OCI-LY3 (cell line): ENCODE measurements around the gene CTNNA1.

Experiments used
- H2AFZ ChIP-seq: fragments of 200-600, 300-600 bp; shearing (Covaris generic); 2 replicates; pipeline ENCODE4 v1.6.0; 2014; ENCODE audit warnings: antibody characterized with exemption, low read depth, low read length
- H3K27ac ChIP-seq: fragments of 200-600, 300-600 bp; sonication (generic); 2 replicates; pipeline ENCODE4 v1.5.1; 2014; ENCODE audit warnings: mild to moderate bottlenecking, low read length, moderate library complexity, mixed read lengths
- H3K27me3 ChIP-seq: fragments of 200-600, 300-600 bp; sonication (generic); 2 replicates; pipeline ENCODE4 v1.6.1; 2014; ENCODE audit warnings: low read depth, low read length, mixed read lengths
- H3K36me3 ChIP-seq: fragments of 200-600, 300-600 bp; sonication (generic); replicated peaks from 2 replicates; pipeline ENCODE3; 2014; ENCODE audit warnings: low read depth, low read length, mixed read lengths
- H3K4me1 ChIP-seq: fragments of 300-600, 200-600 bp; sonication (generic); 2 replicates; pipeline ENCODE4 v1.6.1; 2014; ENCODE audit warnings: low read length, mixed read lengths
- H3K4me2 ChIP-seq: fragments of 200-600, 300-600 bp; sonication (generic); 2 replicates; pipeline ENCODE4 v1.6.1; 2014; ENCODE audit warnings: low read length, mixed read lengths
- H3K4me3 ChIP-seq: fragments of 300-600, 200-600 bp; sonication (generic); 2 replicates; pipeline ENCODE4 v1.5.1; 2014; ENCODE audit warnings: antibody characterized with exemption, mild to moderate bottlenecking, low read length, moderate library complexity
- H3K79me2 ChIP-seq: fragments of 300-600, 200-600 bp; shearing (Covaris generic); 2 replicates; pipeline ENCODE4 v1.6.1; 2014; ENCODE audit warnings: mild to moderate bottlenecking, low read length, mixed read lengths
- H3K9ac ChIP-seq: fragments of 300-600, 200-600 bp; shearing (Covaris generic); 2 replicates; pipeline ENCODE4 v1.6.0; 2014; ENCODE audit warnings: mild to moderate bottlenecking, low read length, moderate library complexity
- H3K9me3 ChIP-seq: fragments of 200-600, 300-600 bp; shearing (Covaris generic); 2 replicates; pipeline ENCODE4 v1.6.1; 2014; ENCODE audit warnings: low read length, mixed read lengths; ENCODE audit not compliant: insufficient read depth
- H4K20me1 ChIP-seq: fragments of 200-600, 300-600 bp; sonication (generic); 2 replicates; pipeline ENCODE4 v1.6.1; 2016; ENCODE audit warnings: low read length, mixed read lengths; ENCODE audit not compliant: insufficient read depth
- CTCF ChIP-seq: fragments of 200-600, 300-600 bp; sonication (generic); IDR thresholded peaks from 2 replicates; pipeline ENCODE4 v1.5.1; 2014; ENCODE audit warnings: antibody characterized with exemption, low read length, low read depth
- EZH2phosphoT487 ChIP-seq: fragments of 200-600 bp; shearing (Covaris generic); IDR thresholded peaks from 2 replicates; pipeline ENCODE4 v1.6.1; 2018; ENCODE audit warnings: antibody characterized with exemption, mixed run types, low read depth

Gene CTNNA1

GRCh38 chr5:138890644-138891043 lies 137.4 kb downstream of the CTNNA1 start:
- H3K9me3 ChIP-seq: peaks cover 7% of the 10 kb centered on the region; the same call in 1 of the 2 replicates
- TF ChIP-seq EZH2phosphoT487: no peak
- no peak for TF ChIP-seq CTCF
- no peak overlapping the region for H3K4me3 ChIP-seq
- no peak overlapping the region for H3K9ac ChIP-seq
- H2AFZ ChIP-seq: no peak overlapping the region
- no peaks in the 10 kb centered on the region for H4K20me1 ChIP-seq
- H3K27ac ChIP-seq: no peak overlapping the region
- H3K4me2 ChIP-seq: no peak overlapping the region
- no peaks in the 10 kb centered on the region for H3K79me2 ChIP-seq
- H3K27me3 ChIP-seq: no peaks in the 10 kb centered on the region
- H3K36me3 ChIP-seq: peaks cover 23% of the 10 kb centered on the region
- no peaks in the 10 kb centered on the region for H3K4me1 ChIP-seq

GRCh38 chr5:138895918-138896317 lies 142.7 kb downstream of the CTNNA1 start:
- Histone ChIP-seq H3K27me3 (no peaks in the 10 kb centered on the region), H3K9me3 (no peaks in the 10 kb centered on the region), H3K9ac (no peak overlapping the region), H3K4me3 (no peak overlapping the region), H2AFZ (no peak overlapping the region), H3K36me3 (peaks cover 3% of the 10 kb centered on the region), H3K4me1 (no peaks in the 10 kb centered on the region), H3K79me2 (no peaks in the 10 kb centered on the region), H4K20me1 (no peaks in the 10 kb centered on the region), H3K27ac (no peak overlapping the region), H3K4me2 (no peak overlapping the region)
- no peak for TF ChIP-seq EZH2phosphoT487

- H3K9me3 ChIP-seq: no peaks in the 10 kb centered on the region
- no peaks in the 10 kb centered on the region for H3K4me1 ChIP-seq
- no peak overlapping the region for H2AFZ ChIP-seq
- TF ChIP-seq CTCF (no peak), EZH2phosphoT487 (no peak)
- no peak overlapping the region for H3K9ac ChIP-seq
- no peak overlapping the region for H3K4me3 ChIP-seq
- H3K36me3 ChIP-seq: no peaks in the 10 kb centered on the region
- H3K4me2 ChIP-seq: no peak overlapping the region
- H3K79me2 ChIP-seq: no peaks in the 10 kb centered on the region
- H3K27ac ChIP-seq: no peak overlapping the region
- H4K20me1 ChIP-seq: no peaks in the 10 kb centered on the region
- H3K27me3 ChIP-seq: no peaks in the 10 kb centered on the region
Observed at GRCh38 chr5:138898299-138898698, 145.1 kb downstream of the CTNNA1 start.

- Histone ChIP-seq H4K20me1 (no peaks in the 10 kb centered on the region), H3K27ac (no peak overlapping the region), H3K4me2 (no peak overlapping the region), H3K4me3 (no peak overlapping the region), H3K27me3 (no peaks in the 10 kb centered on the region), H3K9ac (no peak overlapping the region), H3K4me1 (no peaks in the 10 kb centered on the region), H3K9me3 (no peaks in the 10 kb centered on the region), H3K79me2 (no peaks in the 10 kb centered on the region), H3K36me3 (no peaks in the 10 kb centered on the region), H2AFZ (no peak overlapping the region)
- TF ChIP-seq CTCF (no peak), EZH2phosphoT487 (no peak)
Observed at GRCh38 chr5:138898742-138899141, 145.5 kb downstream of the CTNNA1 start.
